ENCODE measurements around the gene LRMDA. TPM values are rescaled to one million over a fixed set of nuclear protein-coding genes. Genes with fewer than 3 reads are reported as not detected.

The LRMDA gene
- total and polyA plus RNA-seq, 10 of the 15 experiments (the other 5 are each of a cell fraction or from before 2014, with no cell fraction given) = 0.07 to 0.54 (median 0.29) TPM; not detected in 4

GRCh38 chr10:76190634-76191270 lies 759.3 kb downstream of the LRMDA start:
- DNase-seq (ENCODE audit: low read depth, low spot score) (no peak), ATAC-seq (no peak), FAIRE-seq (no peak)
- no peaks in the 10 kb centered on the region for H3K36me3 ChIP-seq (ENCODE audit: control insufficient read depth in 2 of 2, insufficient read depth in 2 of 2, low read length in 1 of 2)
- H4K20me1 ChIP-seq (ENCODE audit: control insufficient read depth, insufficient read depth) = no peaks in the 10 kb centered on the region
- ChIA-PET CTCF (no interaction called here), RAD21 (ENCODE audit: unreplicated experiment) (no interaction called here), SMC1A (ENCODE audit: uncharacterized antibody, unreplicated experiment) (no interaction called here), POLR2A (no interaction called here)
- H2AFZ ChIP-seq (ENCODE audit: control insufficient read depth, low read depth, low read length) = no peak overlapping the region
- in situ Hi-C loops (cut with MboI) (no loop called here), intact Hi-C loops (cut with micrococcal nuclease; ENCODE audit: unreplicated experiment) (no loop called here)
- TF ChIP-seq BCLAF1 (IDR thresholded peaks at IDR 0.05) (no peak), RCOR1 (conservative IDR thresholded peaks at IDR 0.05; ENCODE audit: low read depth, low read length) (no peak), ZSCAN29 (IDR thresholded peaks at IDR 0.05) (no peak)
- no peak overlapping the region for H3K4me3 ChIP-seq
- H3K9ac ChIP-seq (ENCODE audit: control insufficient read depth, insufficient read depth, low read length) = no peak overlapping the region
- no peaks in the 10 kb centered on the region for H3K4me1 ChIP-seq (ENCODE audit: control insufficient read depth, insufficient read depth, low read length)
- WGBS (ENCODE audit: insufficient coverage, insufficient replicate concordance, low lambda C conversion rate, missing lambda C conversion rate) = 50% methylated on average over 8 of the region's 8 CpGs
- no TSS peak for BruUV-seq (replicated peaks)
- H3K79me2 ChIP-seq (ENCODE audit: control insufficient read depth, insufficient read depth, low read length) = no peaks in the 10 kb centered on the region
- no peaks in the 10 kb centered on the region for H3K9me3 ChIP-seq (replicated peaks; ENCODE audit: control insufficient read depth, insufficient read depth, low read length)
- no peak overlapping the region for H3K27ac ChIP-seq (ENCODE audit: control insufficient read depth, insufficient read depth)
- no peaks in the 10 kb centered on the region for H3K27me3 ChIP-seq (replicated peaks in 1 of 2; ENCODE audit: control insufficient read depth in 2 of 2, insufficient read depth in 2 of 2, low read length in 1 of 2)
- no peak overlapping the region for H3K4me2 ChIP-seq (ENCODE audit: control insufficient read depth, insufficient read depth)

DNA sequence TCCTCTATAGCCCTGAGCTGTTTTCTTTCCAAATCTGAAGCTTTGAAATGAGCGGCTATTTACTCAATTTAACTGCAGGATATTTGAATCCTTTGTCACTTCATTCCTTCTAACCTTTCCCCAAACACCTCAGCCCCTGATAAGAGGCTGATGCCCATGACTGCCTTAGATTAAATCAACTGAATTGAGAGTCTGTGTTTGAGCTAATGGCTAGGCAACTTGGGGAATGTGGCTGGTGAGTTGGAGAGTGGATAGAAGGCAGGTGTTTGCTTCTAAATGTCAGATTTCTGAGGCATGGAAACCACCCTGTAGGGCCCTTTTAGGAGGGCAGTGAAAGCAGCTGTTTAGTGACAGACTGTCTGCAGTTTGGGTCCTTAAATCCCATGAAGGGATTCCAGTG lies 759.9 kb downstream of the LRMDA start:
- no peak overlapping the region for H2AFZ ChIP-seq (ENCODE audit: control insufficient read depth, low read depth, low read length)
- DNase-seq (ENCODE audit: low read depth, low spot score) (no peak), ATAC-seq (no peak), FAIRE-seq (no peak)
- SMC1A ChIA-PET (ENCODE audit: uncharacterized antibody, unreplicated experiment) = no interaction called here
- POLR2A ChIA-PET = no interaction called here
- no peaks in the 10 kb centered on the region for H3K36me3 ChIP-seq (ENCODE audit: control insufficient read depth in 2 of 2, insufficient read depth in 2 of 2, low read length in 1 of 2)
- RAD21 ChIA-PET (ENCODE audit: unreplicated experiment) = no interaction called here
- no peaks in the 10 kb centered on the region for H4K20me1 ChIP-seq (ENCODE audit: control insufficient read depth, insufficient read depth)
- no peak overlapping the region for H3K4me2 ChIP-seq (ENCODE audit: control insufficient read depth, insufficient read depth)
- CTCF ChIA-PET = no interaction called here
- WGBS (ENCODE audit: insufficient coverage, insufficient replicate concordance, low lambda C conversion rate, missing lambda C conversion rate) = 60% methylated on average over 1 of the region's 1 CpG
- no peaks in the 10 kb centered on the region for H3K9me3 ChIP-seq (replicated peaks; ENCODE audit: control insufficient read depth, insufficient read depth, low read length)
- in situ Hi-C loops (cut with MboI) = no loop called here
- BruUV-seq (replicated peaks) = no TSS peak
- no peaks in the 10 kb centered on the region for H3K79me2 ChIP-seq (ENCODE audit: control insufficient read depth, insufficient read depth, low read length)
- no peaks in the 10 kb centered on the region for H3K4me1 ChIP-seq (ENCODE audit: control insufficient read depth, insufficient read depth, low read length)
- no peak overlapping the region for H3K4me3 ChIP-seq
- H3K9ac ChIP-seq (ENCODE audit: control insufficient read depth, insufficient read depth, low read length) = no peak overlapping the region
- TF ChIP-seq FOS (IDR thresholded peaks at IDR 0.05; ENCODE audit: borderline replicate concordance, extremely low read depth, insufficient read length) = no peak
- H3K27ac ChIP-seq (ENCODE audit: control insufficient read depth, insufficient read depth) = no peak overlapping the region
- intact Hi-C loops (cut with micrococcal nuclease; ENCODE audit: unreplicated experiment) = no loop called here
- H3K27me3 ChIP-seq (replicated peaks in 1 of 2; ENCODE audit: control insufficient read depth in 2 of 2, insufficient read depth in 2 of 2, low read length in 1 of 2) = no peaks in the 10 kb centered on the region

Data from GM12878 (cell line).